ENCODE measurements around the gene POU3F3. TPM values are rescaled to one million over a fixed set of nuclear protein-coding genes. Genes with fewer than 3 reads are reported as not detected.
A peak's percentile ranks its signal among the peaks of the same experiment; 100 is the strongest.

POU3F3 gene
- total RNA-seq, 1 donor from 2014 or later, result not detected

GRCh38 chr2:104870100-104870975 lies 16.4 kb downstream of the POU3F3 start:
- intact Hi-C loops (cut with DNase I), result no loop called here
- no peak for ATAC-seq (ENCODE audit: poor library complexity)
- DNase-seq, result no peak

- DNase-seq, result no peak
- no peak for ATAC-seq (ENCODE audit: poor library complexity)
- intact Hi-C loops (cut with DNase I), result no loop called here
Observed at GRCh38 chr2:104871649-104871971, 17.7 kb downstream of the POU3F3 start.

- no peak for ATAC-seq (ENCODE audit: poor library complexity)
- no peak for DNase-seq
- intact Hi-C loops (cut with DNase I), result no loop called here
Observed at GRCh38 chr2:104871972-104872865, 18.3 kb downstream of the POU3F3 start.

GRCh38 chr2:104872866-104873688 lies 19.2 kb downstream of the POU3F3 start:
- peak; percentile 92 for ATAC-seq (ENCODE audit: poor library complexity)
- peak; percentile 58 for DNase-seq
- intact Hi-C loops (cut with DNase I), result no loop called here

GRCh38 chr2:104873689-104874054 lies 19.8 kb downstream of the POU3F3 start:
- intact Hi-C loops (cut with DNase I), result no loop called here
- ATAC-seq (ENCODE audit: poor library complexity), result peak; percentile 10

GRCh38 chr2:104874230-104874629 lies 20.3 kb downstream of the POU3F3 start:
- intact Hi-C loops (cut with DNase I), result no loop called here
- ATAC-seq (ENCODE audit: poor library complexity) (no peak), DNase-seq (no peak)

More at GRCh38 chr2:104873689-104874054, 19.8 kb downstream of the POU3F3 start:
- DNase-seq, result no peak

GRCh38 chr2:104875262-104875661 lies 21.3 kb downstream of the POU3F3 start:
- intact Hi-C loops (cut with DNase I), result no loop called here
- ATAC-seq (ENCODE audit: poor library complexity) (no peak), DNase-seq (no peak)

GRCh38 chr2:104876606-104877570 lies 23.0 kb downstream of the POU3F3 start:
- ATAC-seq (ENCODE audit: poor library complexity), result no peak
- no peak for DNase-seq
- intact Hi-C loops (cut with DNase I), result no loop called here

- intact Hi-C loops (cut with DNase I), result no loop called here
- ATAC-seq (ENCODE audit: poor library complexity), result no peak
- no peak for DNase-seq
Observed at GRCh38 chr2:104878863-104879512, 25.1 kb downstream of the POU3F3 start.

- intact Hi-C loops (cut with DNase I), result no loop called here
- no peak for DNase-seq
- no peak for ATAC-seq (ENCODE audit: poor library complexity)
Observed at GRCh38 chr2:104880076-104880475, 26.2 kb downstream of the POU3F3 start.

- intact Hi-C loops (cut with DNase I), result no loop called here
- ATAC-seq (ENCODE audit: poor library complexity) (no peak), DNase-seq (no peak)
Observed at GRCh38 chr2:104883357-104883756, 29.4 kb downstream of the POU3F3 start.

GRCh38 chr2:104885119-104885782 lies 31.3 kb downstream of the POU3F3 start:
- ATAC-seq (ENCODE audit: poor library complexity) (no peak), DNase-seq (no peak)
- intact Hi-C loops (cut with DNase I), result no loop called here

GRCh38 chr2:104887676-104888075 lies 33.8 kb downstream of the POU3F3 start:
- DNase-seq (no peak), ATAC-seq (ENCODE audit: poor library complexity) (no peak)
- intact Hi-C loops (cut with DNase I), result no loop called here

GRCh38 chr2:104888489-104889258 lies 34.8 kb downstream of the POU3F3 start:
- ATAC-seq (ENCODE audit: poor library complexity) (no peak), DNase-seq (no peak)
- intact Hi-C loops (cut with DNase I), result no loop called here

GRCh38 chr2:104889291-104889959 lies 35.5 kb downstream of the POU3F3 start:
- ATAC-seq (ENCODE audit: poor library complexity) (no peak), DNase-seq (no peak)
- intact Hi-C loops (cut with DNase I), result no loop called here

Measured in Right ventricle myocardium superior (tissue), 1 donor.